BE2C (cell line): ENCODE measurements around the gene SCUBE3.

ENCODE experiments used
- DNase-seq: peaks from one replicate; pipeline ENCODE4 v3.0.0-alpha.2; 2020
- H3K27me3 ChIP-seq: fragments of 250-450 bp; sonication (Bioruptor Pico); 2 replicates; pipeline ENCODE4 v1.5.1; 2020; ENCODE audit warnings: mild to moderate bottlenecking
- H3K36me3 ChIP-seq: fragments of 250-450 bp; sonication (Bioruptor Pico); 2 replicates; pipeline ENCODE4 v1.5.1; 2020; ENCODE audit warnings: mild to moderate bottlenecking
- H3K4me1 ChIP-seq: fragments of 250-450 bp; sonication (Bioruptor Pico); 2 replicates; pipeline ENCODE4 v1.5.1; 2020
- H3K4me3 ChIP-seq: 2 replicates; pipeline ENCODE4 v1.5.1; 2011; ENCODE audit warnings: low read depth, low read length
- H3K9me3 ChIP-seq: fragments of 250-450 bp; sonication (Bioruptor Pico); 2 replicates; pipeline ENCODE4 v1.5.1; 2020
- CTCF ChIP-seq: IDR thresholded peaks from 2 replicates; pipeline ENCODE4 v1.5.1; 2012; ENCODE audit warnings: mild to moderate bottlenecking, low read depth, low read length

SCUBE3 gene

DNA sequence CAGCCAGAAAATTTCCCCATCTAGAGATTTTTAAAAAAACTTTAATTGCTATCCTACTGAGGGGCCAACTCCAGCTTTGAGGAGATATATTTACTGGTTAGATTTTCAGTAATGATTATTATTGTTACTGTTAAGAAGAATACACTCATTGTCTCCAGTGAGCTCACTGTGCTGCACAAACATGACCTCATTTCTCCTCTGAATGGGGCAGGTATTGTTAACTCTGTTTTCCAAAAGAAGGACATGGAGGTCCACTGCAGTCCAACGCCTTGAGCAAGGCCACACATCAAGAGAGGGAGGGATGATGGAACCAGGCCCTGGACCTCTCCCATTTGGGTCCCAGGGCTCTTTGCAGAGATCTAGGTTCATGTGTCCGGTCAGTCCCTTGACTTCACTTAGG lies 13.9 kb upstream of the SCUBE3 start:
- Histone ChIP-seq H3K27me3 (peaks cover 19% of the 10 kb centered on the region), H3K4me1 (no peaks in the 10 kb centered on the region), H3K36me3 (no peaks in the 10 kb centered on the region), H3K4me3 (no peak overlapping the region), H3K9me3 (no peaks in the 10 kb centered on the region)
- no peak for TF ChIP-seq CTCF
- DNase-seq = no peak

GRCh38 chr6:35202066-35202546 lies 11.7 kb upstream of the SCUBE3 start:
- no peak for DNase-seq

GRCh38 chr6:35203152-35203670 lies 10.5 kb upstream of the SCUBE3 start:
- no peaks in the 10 kb centered on the region for H3K9me3 ChIP-seq
- H3K36me3 ChIP-seq = no peaks in the 10 kb centered on the region
- H3K4me3 ChIP-seq = no peak overlapping the region
- no peak for DNase-seq
- no peak for TF ChIP-seq CTCF
- no peaks in the 10 kb centered on the region for H3K4me1 ChIP-seq
- peaks cover 16% of the 10 kb centered on the region for H3K27me3 ChIP-seq

More at GRCh38 chr6:35202066-35202546, 11.7 kb upstream of the SCUBE3 start:
- Histone ChIP-seq H3K9me3 (no peaks in the 10 kb centered on the region), H3K36me3 (no peaks in the 10 kb centered on the region), H3K27me3 (peaks cover 13% of the 10 kb centered on the region), H3K4me1 (no peaks in the 10 kb centered on the region), H3K4me3 (no peak overlapping the region)
- no peak for TF ChIP-seq CTCF

DNA sequence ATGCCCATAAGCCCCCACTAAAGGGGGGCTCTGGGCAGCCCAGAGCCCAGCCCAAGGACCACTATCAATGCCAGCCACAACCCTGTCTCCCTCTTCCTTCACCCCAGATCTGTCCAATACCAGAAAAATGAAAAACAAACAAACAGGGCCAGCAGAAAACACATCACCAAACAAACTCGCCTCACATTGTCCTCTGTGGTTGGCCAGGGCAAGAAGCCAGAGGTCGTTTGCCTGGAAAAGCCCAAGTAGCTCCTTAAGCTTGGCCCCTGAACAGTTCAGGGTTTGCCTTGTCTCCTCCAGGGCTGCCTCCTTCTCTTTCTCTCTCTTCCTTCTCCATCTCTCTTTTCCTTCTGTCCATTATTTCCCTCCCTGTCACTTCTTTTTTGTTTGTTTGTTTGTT lies 10.1 kb upstream of the SCUBE3 start:
- no peak for DNase-seq
- TF ChIP-seq CTCF = no peak
- peaks cover 21% of the 10 kb centered on the region for H3K27me3 ChIP-seq

DNA sequence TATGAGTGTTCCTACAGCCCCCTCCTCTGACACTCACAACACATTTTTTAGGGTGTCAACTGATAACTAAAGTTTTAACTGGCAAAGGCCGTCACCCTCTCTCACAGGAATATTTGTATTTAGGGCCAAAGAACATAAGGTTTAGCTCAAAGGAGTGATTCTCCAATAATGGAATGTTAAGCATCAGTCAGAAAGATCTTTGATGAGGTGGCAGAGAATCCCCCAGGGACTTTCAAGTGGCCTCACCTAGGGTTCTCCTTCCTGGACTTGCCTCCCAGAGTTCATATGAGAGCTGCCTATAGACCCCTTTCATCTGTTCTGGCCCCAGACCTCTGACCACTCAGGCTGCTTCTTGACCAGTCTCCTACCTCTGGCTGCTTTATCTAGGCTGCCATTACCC lies 7.4 kb upstream of the SCUBE3 start:
- Histone ChIP-seq H3K4me3 (no peak overlapping the region), H3K27me3 (peaks cover 23% of the 10 kb centered on the region), H3K36me3 (no peaks in the 10 kb centered on the region), H3K9me3 (no peaks in the 10 kb centered on the region), H3K4me1 (no peaks in the 10 kb centered on the region)
- no peak for DNase-seq
- no peak for TF ChIP-seq CTCF

More for the DNA sequence above, 10.1 kb upstream of the SCUBE3 start:
- no peaks in the 10 kb centered on the region for H3K4me1 ChIP-seq
- H3K36me3 ChIP-seq = no peaks in the 10 kb centered on the region
- no peak overlapping the region for H3K4me3 ChIP-seq
- H3K9me3 ChIP-seq = no peaks in the 10 kb centered on the region

GRCh38 chr6:35208419-35208818 lies 5.3 kb upstream of the SCUBE3 start:
- Histone ChIP-seq H3K4me1 (no peaks in the 10 kb centered on the region), H3K27me3 (peaks cover 38% of the 10 kb centered on the region), H3K36me3 (no peaks in the 10 kb centered on the region), H3K9me3 (no peaks in the 10 kb centered on the region), H3K4me3 (no peak overlapping the region)
- TF ChIP-seq CTCF = no peak
- DNase-seq = no peak
